Hematopoietic multipotent progenitor cell (in vitro differentiated cells): Measurements from ENCODE around the gene BRD8. TPM values are rescaled to one million over a fixed set of nuclear protein-coding genes. Genes with fewer than 3 reads are reported as not detected.
"Not testable (repeated sequence)": the region's sequence is repeated elsewhere in the genome, so short reads cannot be mapped to it uniquely, and the experiment has no call there.

Source experiments
- DNase-seq, 3 donors: peaks; one replicate each; pipeline ENCODE4 v3.0.0-alpha.2; 2011 to 2015; ENCODE audit warnings: low read depth in 2 of 3, low spot score in 2 of 3
- total RNA-seq: library from RNA; depleted of rRNA; stranded (reverse); fragments of >200 nt; gene quantifications from one replicate; pipeline ENCODE4 v1.2.3, GENCODE V29; 2012

BRD8 gene
- 31.5 TPM for total RNA-seq

- DNase-seq: peak; percentile 61 to 96 (median 94)
Measured at GRCh38 chr5:138178516-138179276, at the start of gene BRD8, which contains the start of gene KIF20A. Gene BRD8, minus strand, starts transcription at chr5:138178630. Its CDS starts 16 bp downstream, at chr5:138178614. Gene KIF20A, plus strand, starts transcription at chr5:138179112. Its CDS starts 569 bp downstream, at chr5:138179681.

- DNase-seq: peak in 1 of 3 donors; percentile 32
Measured at GRCh38 chr5:138226910-138227309, 48.5 kb upstream of the BRD8 start.

GRCh38 chr5:138224712-138225111 is 46.3 kb upstream of the BRD8 start:
- no peak for DNase-seq

- DNase-seq: no peak
Measured at GRCh38 chr5:138223532-138223931, 45.1 kb upstream of the BRD8 start.

- DNase-seq: no peak
Measured at GRCh38 chr5:138216799-138217198, 38.4 kb upstream of the BRD8 start.

- DNase-seq: peak; percentile 79 to 98 (median 97)
Measured at GRCh38 chr5:138213161-138214029, 35.0 kb upstream of the BRD8 start, which contains the start of gene CDC23. Gene CDC23, minus strand, starts transcription at chr5:138213323. Its CDS starts 11 bp downstream, at chr5:138213312.

- DNase-seq: no peak
Measured at GRCh38 chr5:138212828-138213160, 34.4 kb upstream of the BRD8 start.

- DNase-seq: no peak
Measured at GRCh38 chr5:138210985-138211384, 32.6 kb upstream of the BRD8 start.

GRCh38 chr5:138193859-138194258 is 15.4 kb upstream of the BRD8 start:
- not testable (repeated sequence) for DNase-seq

- no peak for DNase-seq
Measured at GRCh38 chr5:138192826-138193225, 14.4 kb upstream of the BRD8 start.

GRCh38 chr5:138188626-138189025 is 10.2 kb upstream of the BRD8 start:
- no peak for DNase-seq

- peak in 2 of 3 donors; percentile 24 to 52 for DNase-seq
Measured at GRCh38 chr5:138186002-138186447, 7.6 kb upstream of the BRD8 start.

- DNase-seq: no peak
Measured at GRCh38 chr5:138182808-138183207, 4.4 kb upstream of the BRD8 start.

- DNase-seq: no peak
Measured at GRCh38 chr5:138180841-138181240, 2.4 kb upstream of the BRD8 start.

GRCh38 chr5:138180183-138180782 is 1.9 kb upstream of the BRD8 start:
- peak in 2 of 3 donors; percentile 66 to 88 for DNase-seq

- no peak for DNase-seq
Measured at GRCh38 chr5:138179277-138179857, 937 bp upstream of the BRD8 start.

GRCh38 chr5:138177941-138178515 is 402 bp downstream of the BRD8 start:
- peak in 1 of 3 donors; percentile 39 for DNase-seq

- no peak for DNase-seq
Measured at GRCh38 chr5:138170299-138170698, 8.1 kb downstream of the BRD8 start.

- no peak for DNase-seq
Measured at GRCh38 chr5:138169124-138169523, 9.3 kb downstream of the BRD8 start.

- no peak for DNase-seq
Measured at GRCh38 chr5:138163721-138164120, 14.7 kb downstream of the BRD8 start.
